NCI-H1930 (cell line): ENCODE measurements around the gene PDZD2.

Experiments
- DNase-seq, 2 experiments: peaks; one replicate each; lab custom pipeline; 2025; lab: John Stamatoyannopoulos, UW

Gene PDZD2

DNA sequence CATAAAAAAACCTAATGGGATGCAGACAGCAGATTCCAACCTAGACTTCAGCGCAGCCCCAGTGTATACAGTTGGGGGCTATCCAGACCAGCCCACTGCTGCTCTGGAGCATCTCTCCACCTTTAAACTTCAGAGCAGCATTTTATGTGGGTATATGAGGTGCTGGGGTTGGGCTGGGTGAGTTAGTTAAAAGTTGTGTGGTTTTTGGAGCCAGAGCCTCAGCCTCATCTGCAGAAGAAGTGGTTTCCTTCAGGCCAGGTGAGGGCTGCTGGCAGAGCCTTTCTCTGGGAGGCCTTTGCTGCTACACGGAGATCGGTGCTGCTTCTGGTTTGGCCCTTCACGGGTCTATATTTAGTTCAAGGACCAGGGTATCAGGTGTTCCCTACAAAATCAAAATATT, 228.3 kb downstream of the PDZD2 start:
- no peak for DNase-seq

- DNase-seq, result no peak
These were observed 241.5 kb downstream of the PDZD2 start for GRCh38 chr5:31880449-31880848.

DNA sequence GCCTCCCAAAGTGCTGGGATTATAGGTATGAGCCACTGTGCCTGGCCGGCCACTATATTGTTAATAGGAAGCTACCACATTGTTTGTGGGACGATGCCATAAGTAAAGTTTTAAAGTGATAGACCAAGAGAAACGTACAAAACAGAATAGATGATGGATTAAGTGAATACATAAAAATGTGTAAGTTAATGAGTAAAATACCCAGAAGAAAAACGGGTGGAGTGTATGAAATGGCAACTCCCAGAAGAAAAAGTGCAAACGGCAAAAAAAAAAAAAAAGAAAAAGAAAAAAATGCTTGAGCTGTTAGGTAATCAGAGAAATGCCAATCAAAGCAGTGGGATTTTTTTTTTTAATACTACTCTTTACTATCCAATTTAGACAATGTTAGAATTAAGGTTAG, 246.0 kb downstream of the PDZD2 start:
- no peak for DNase-seq

DNA sequence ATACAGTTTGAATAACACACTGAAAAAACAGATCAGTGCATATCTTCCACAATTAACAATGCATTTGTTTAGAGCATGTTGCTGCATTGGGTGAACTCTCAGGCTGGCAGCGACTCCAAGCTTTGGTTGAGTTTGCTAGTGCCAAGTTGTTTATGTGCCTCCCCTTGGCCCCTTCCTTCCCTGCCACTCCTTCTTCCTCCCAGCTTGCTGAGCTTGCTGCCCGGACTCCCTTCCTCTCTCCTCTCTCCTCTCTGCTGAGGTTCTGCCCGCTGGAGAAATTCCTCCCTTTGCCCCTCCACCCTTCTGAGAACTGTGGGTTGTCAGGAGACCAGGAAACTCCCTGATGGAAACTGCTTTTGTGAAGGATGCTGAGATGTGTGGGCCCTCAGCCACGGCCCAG, 247.3 kb downstream of the PDZD2 start:
- no peak for DNase-seq

- DNase-seq, result no peak
These were observed 248.6 kb downstream of the PDZD2 start for GRCh38 chr5:31887556-31887955.

GRCh38 chr5:31888564-31888963, 249.6 kb downstream of the PDZD2 start:
- no peak for DNase-seq

DNA sequence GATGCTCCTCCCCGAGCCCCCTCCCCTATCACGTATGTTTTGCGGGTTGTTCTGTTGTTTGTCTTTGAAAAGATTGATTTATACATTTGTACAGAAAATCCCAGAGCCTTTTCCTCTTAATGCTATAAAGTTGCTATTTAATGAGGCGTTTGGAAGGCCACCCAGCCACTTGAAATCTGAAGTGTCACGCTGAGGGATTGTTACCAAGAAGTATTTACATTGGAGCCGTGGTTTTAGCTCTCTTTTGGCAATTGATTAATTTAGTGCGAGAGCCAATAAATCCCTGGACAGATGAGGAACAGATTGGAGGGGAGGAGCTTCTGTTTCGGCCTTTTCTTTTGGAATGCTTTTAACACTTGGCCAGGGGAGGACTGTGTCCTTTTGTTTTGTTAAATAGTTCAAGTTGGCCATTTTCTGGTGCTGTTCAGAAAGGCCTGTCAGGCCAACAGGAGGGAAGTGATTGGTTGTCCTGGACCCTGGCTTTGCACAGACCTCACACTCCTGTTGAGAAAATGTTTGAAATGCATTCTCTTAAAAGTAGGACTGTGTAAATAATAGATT, 250.2 kb downstream of the PDZD2 start:
- DNase-seq, result no peak

DNA sequence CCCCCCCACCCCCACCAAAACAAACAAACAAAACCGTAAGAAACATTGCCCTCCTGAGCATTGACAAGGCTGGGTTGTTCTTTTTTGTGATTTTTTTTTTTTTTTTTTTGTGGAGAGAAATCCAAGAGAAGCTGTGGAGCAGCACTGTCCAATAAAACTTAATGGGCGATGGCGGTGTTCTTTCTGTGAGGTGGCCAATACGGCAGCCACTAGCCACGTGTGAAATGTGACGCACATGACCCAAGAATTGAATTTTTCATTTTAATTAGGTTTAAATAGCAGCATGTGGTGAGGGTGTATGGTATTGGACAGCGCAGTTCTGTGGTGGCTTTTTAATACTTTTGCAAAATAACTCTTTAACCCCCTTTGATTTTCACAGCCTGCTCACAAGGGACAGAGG, 251.1 kb downstream of the PDZD2 start:
- DNase-seq, result no peak

GRCh38 chr5:31894141-31894540, 255.2 kb downstream of the PDZD2 start:
- no peak for DNase-seq

- no peak for DNase-seq
These were observed 256.4 kb downstream of the PDZD2 start for GRCh38 chr5:31895199-31895820.

DNA sequence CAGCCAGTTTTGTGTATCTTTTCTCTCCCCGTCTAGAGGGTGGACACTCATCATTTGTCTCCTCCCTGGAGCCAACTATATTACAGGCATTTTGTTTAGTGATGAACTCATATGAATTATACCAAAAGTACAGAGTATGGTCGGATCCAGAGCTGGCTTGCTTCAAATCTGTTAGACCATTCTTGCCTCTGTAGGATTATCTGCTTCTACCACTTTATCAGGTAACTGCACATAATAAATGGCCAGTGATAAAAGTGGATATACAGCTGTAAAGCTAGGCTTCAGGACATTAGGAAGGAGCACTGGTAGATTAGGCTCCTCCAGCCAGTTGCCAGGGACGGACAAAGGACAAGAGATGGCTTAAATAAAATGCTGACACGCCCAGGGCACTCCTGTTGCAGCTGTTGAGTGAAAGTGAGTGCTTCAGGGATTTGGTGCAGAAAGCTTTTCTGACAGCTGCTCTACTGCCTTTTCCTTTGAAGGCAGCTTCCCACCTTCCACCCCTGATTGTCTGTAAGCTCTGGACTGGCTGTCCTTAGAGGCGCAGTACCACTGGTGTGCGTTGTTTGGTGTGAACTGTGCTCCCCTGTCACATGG, 259.2 kb downstream of the PDZD2 start:
- no peak for DNase-seq

GRCh38 chr5:31900296-31900865, 261.4 kb downstream of the PDZD2 start:
- DNase-seq, result no peak

DNA sequence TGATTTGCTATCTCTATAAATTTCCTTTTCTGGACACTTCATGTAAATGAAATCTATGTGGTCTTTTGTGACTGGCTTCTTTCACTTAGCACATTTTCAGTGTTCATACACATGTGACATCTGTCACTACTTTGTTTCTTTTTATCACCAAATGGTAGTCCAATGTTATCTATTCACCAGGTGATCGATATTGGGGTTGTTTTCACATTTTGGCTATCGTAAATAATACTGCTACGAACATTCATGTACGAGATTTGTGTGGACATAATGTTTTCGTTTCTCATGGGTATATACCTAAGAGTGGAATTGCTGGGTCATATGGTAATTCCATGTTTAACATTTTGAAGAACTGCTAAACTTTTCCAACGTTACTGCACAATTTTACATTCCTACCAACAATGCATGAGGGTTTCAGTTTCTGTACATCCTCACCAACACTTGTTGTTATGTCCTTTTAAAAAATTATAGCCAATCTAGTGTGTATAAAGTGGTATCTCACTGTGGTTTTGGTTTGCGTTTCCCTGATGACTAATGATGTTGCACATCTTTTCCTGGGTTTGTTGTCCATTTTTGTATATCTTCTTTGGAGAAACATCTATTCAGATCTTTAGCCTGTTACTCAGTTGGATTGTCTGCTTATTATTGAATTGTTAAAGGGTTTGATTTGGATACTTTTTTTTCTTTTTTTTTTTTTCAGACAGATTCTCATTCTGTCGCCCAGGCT, 263.0 kb downstream of the PDZD2 start:
- DNase-seq, result no peak

- no peak for DNase-seq
These were observed 269.5 kb downstream of the PDZD2 start for GRCh38 chr5:31908396-31908795.

DNA sequence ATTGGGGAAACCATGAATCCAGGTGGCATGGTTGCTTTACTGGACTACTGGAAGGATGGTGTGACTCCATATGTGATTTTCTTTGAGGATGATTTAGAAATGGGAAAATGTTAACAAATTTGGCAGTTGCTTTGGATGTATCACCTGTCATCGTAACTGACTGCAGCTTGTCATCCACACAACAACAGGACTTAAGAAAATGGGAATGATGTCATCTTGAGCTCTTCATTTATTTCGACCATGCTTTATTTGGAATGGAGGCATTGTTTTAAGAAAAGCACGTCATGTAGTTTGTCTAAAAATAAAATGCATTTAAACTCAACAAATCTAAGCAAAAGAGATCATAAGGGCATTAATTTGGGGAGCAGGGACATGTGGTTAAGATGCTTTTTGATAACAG, 270.1 kb downstream of the PDZD2 start:
- no peak for DNase-seq

GRCh38 chr5:31911291-31912265, 272.6 kb downstream of the PDZD2 start:
- no peak for DNase-seq

- DNase-seq, result no peak
These were observed 274.9 kb downstream of the PDZD2 start for GRCh38 chr5:31913808-31914207.

GRCh38 chr5:31916327-31916726, 277.4 kb downstream of the PDZD2 start:
- DNase-seq, result no peak

DNA sequence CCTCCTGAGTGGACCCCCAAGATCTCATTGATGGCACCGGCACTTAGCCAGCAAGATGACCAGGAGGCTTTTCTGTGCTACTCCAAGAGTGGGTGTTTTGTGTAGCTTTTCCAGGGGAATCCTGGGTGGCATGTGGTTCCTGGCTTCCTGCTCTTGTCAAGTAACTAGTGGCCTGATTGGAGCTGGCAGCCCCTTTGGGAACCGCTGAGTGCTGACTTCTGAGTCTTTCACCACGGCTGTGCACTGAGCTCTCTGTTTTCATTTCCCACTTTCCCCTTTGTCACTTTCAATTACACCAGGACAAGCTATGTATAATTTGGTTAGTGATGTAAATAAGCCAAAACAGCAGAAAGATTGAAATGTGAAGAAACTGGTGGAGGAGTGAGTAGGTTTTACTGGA, 279.8 kb downstream of the PDZD2 start:
- no peak for DNase-seq

GRCh38 chr5:31921852-31922305, 282.9 kb downstream of the PDZD2 start:
- DNase-seq, result no peak

DNA sequence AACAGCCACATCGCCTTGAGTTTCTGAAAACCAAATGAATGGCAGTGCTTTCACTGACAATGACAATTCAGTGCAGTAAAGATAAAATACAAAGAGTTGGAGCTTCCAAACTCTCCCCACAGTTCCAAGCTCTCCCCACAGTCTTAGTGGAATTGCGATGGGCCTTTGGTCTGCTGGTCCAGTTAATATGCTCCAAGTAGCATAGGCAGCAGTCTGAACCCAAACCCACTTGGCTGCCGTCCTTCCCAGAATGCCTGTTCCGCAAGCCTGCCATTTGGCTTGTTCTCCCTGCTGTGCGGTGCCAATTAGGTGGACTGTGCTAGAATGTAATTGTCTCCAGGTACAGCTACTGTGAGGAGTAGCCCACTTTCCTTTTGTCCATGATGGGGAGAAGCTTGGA, 285.1 kb downstream of the PDZD2 start:
- no peak for DNase-seq

DNA sequence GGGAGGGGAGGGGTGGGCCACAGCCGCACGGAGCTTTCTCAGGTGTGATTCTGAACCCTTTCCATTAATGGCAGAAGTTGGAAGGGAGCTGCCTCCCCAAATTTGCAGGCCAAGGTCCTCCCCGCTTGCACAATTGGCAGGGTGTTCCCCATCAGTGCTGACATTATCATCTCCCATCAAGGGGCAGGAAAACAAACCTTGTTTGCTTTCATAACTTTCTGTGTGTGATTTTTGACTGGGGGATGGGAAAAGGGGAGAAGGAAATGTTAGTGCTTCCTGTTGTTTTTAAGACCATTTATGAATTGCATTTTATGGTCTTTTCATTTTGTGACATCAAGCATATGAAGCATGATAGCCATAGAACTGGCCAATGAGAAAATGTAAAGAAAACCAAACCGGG, 292.9 kb downstream of the PDZD2 start:
- no peak for DNase-seq
